GM12878 (cell line): ENCODE results near the gene SCAANT1. TPM values are rescaled to one million over a fixed set of nuclear protein-coding genes. Genes with fewer than 3 reads are reported as not detected.

ENCODE experiments used
- CREM ChIP-seq: IDR thresholded peaks from 2 replicates; pipeline ENCODE4 v1.6.1; 2014; ENCODE audit warnings: antibody characterized with exemption, low read depth
- CUX1 ChIP-seq: IDR thresholded peaks from 2 replicates; pipeline ENCODE4 v1.6.1; 2012; ENCODE audit warnings: improper control_type of control experiment, low read depth, low read length; ENCODE audit not compliant: insufficient replicate concordance
- EP300 ChIP-seq, 2 experiments: fragments of 150-350 bp in 1 of 2; IDR thresholded peaks; 2 replicates each; pipeline ENCODE4 v1.6.1; 2011 to 2012; ENCODE audit warnings: low read depth in 2 of 2, low read length in 2 of 2, borderline replicate concordance in 1 of 2, improper control_type of control experiment in 1 of 2, inconsistent platforms in 1 of 2; ENCODE audit not compliant: control insufficient read depth in 1 of 2
- EZH2 ChIP-seq: IDR thresholded peaks from 2 replicates; pipeline ENCODE4 v1.6.1; 2012; ENCODE audit warnings: low read depth, mild to moderate bottlenecking, control low read depth, inconsistent platforms, low read length, borderline replicate concordance; ENCODE audit not compliant: control insufficient read depth
- MTA3 ChIP-seq: IDR thresholded peaks from 2 replicates; pipeline ENCODE4 v1.6.1; 2012; ENCODE audit warnings: low read length, inconsistent platforms, borderline replicate concordance
- PAX5 ChIP-seq: IDR thresholded peaks from 2 replicates; pipeline ENCODE4 v1.6.1; 2011; ENCODE audit warnings: low read depth, low read length, borderline replicate concordance
- SREBF1 ChIP-seq: IDR thresholded peaks from 2 replicates; pipeline ENCODE4 v1.6.1; 2012; ENCODE audit warnings: mild to moderate bottlenecking, low read length
- ZBED1 ChIP-seq: IDR thresholded peaks from 2 replicates; pipeline ENCODE4 v1.6.1; 2016; ENCODE audit warnings: borderline replicate concordance
- ZNF687 ChIP-seq: fragments of 450-650 bp; IDR thresholded peaks from 2 replicates; pipeline ENCODE4 v1.6.1; 2017; ENCODE audit warnings: mild to moderate bottlenecking, moderate library complexity
- ZSCAN29 ChIP-seq: fragments of 450-650 bp; IDR thresholded peaks from 2 replicates; pipeline ENCODE4 v1.6.1; 2017; ENCODE audit warnings: mild to moderate bottlenecking, moderate library complexity
- polyA plus RNA-seq, 11 experiments: library from polyadenylated mRNA; depleted of rRNA in 4 of 11; unstranded in 6 of 11; stranded (reverse) in 5 of 11; fragments of >200 nt; fragmentation: Nextera tagmentation in 4 of 11; fragmentation: Illumina TruSeq in 1 of 11; extraction: Ambion mirVana in 4 of 11; extraction: Trizol in 1 of 11; gene quantifications; 1 replicate in 1 of 11; 2 replicates in 10 of 11; pipeline versions ENCODE4 v1.2.1 to v1.2.3, GENCODE V29; 2011 to 2016; ENCODE audit warnings: inconsistent platforms in 2 of 11, missing spikeins in 2 of 11, low read depth in 1 of 11
- total RNA-seq, 4 experiments: library from RNA; depleted of rRNA in 3 of 4; stranded (reverse); fragments of >200 nt in 3 of 4; fragmentation: Illumina TruSeq in 1 of 4; extraction: Trizol in 1 of 4; gene quantifications; 2 replicates each; pipeline versions ENCODE4 v1.2.1 to v1.2.3, GENCODE V29; 2013 to 2021
- TF ChIP-seq, protein P1 (sequence below): fragments of 150-350 bp; IDR thresholded peaks from 2 replicates; pipeline ENCODE4 v1.6.1; 2016; ENCODE audit warnings: low read depth, low read length
- TF ChIP-seq, protein P2 (sequence below): fragments of 450-650 bp; IDR thresholded peaks from 2 replicates; pipeline ENCODE4 v1.6.1; 2018; ENCODE audit warnings: borderline replicate concordance, mild to moderate bottlenecking; ENCODE audit not compliant: partially characterized antibody

SCAANT1 gene
- total and polyA plus RNA-seq, 10 of the 15 experiments (the other 5 are each of a cell fraction or from before 2014, with no cell fraction given): 0.60 to 1.7 (median 0.95) TPM; not detected in 6

- TF ChIP-seq, protein P1, sequence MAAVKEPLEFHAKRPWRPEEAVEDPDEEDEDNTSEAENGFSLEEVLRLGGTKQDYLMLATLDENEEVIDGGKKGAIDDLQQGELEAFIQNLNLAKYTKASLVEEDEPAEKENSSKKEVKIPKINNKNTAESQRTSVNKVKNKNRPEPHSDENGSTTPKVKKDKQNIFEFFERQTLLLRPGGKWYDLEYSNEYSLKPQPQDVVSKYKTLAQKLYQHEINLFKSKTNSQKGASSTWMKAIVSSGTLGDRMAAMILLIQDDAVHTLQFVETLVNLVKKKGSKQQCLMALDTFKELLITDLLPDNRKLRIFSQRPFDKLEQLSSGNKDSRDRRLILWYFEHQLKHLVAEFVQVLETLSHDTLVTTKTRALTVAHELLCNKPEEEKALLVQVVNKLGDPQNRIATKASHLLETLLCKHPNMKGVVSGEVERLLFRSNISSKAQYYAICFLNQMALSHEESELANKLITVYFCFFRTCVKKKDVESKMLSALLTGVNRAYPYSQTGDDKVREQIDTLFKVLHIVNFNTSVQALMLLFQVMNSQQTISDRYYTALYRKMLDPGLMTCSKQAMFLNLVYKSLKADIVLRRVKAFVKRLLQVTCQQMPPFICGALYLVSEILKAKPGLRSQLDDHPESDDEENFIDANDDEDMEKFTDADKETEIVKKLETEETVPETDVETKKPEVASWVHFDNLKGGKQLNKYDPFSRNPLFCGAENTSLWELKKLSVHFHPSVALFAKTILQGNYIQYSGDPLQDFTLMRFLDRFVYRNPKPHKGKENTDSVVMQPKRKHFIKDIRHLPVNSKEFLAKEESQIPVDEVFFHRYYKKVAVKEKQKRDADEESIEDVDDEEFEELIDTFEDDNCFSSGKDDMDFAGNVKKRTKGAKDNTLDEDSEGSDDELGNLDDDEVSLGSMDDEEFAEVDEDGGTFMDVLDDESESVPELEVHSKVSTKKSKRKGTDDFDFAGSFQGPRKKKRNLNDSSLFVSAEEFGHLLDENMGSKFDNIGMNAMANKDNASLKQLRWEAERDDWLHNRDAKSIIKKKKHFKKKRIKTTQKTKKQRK: no peak
- TF ChIP-seq ZNF687: peak; percentile 75
- 0 out of 2 replicates have a peak, but pooled peaks have one; percentile 26 for TF ChIP-seq ZSCAN29
- no peak for TF ChIP-seq CREM
- TF ChIP-seq EZH2: no peak
- no peak for TF ChIP-seq MTA3
- no peak for TF ChIP-seq EP300 (IDR thresholded peaks at IDR 0.05; ENCODE audit: borderline replicate concordance in 1 of 2, control insufficient read depth in 1 of 2, low read depth in 2 of 2, low read length in 2 of 2)
- TF ChIP-seq CUX1: no peak
- no peak for TF ChIP-seq SREBF1
- TF ChIP-seq, protein P2, sequence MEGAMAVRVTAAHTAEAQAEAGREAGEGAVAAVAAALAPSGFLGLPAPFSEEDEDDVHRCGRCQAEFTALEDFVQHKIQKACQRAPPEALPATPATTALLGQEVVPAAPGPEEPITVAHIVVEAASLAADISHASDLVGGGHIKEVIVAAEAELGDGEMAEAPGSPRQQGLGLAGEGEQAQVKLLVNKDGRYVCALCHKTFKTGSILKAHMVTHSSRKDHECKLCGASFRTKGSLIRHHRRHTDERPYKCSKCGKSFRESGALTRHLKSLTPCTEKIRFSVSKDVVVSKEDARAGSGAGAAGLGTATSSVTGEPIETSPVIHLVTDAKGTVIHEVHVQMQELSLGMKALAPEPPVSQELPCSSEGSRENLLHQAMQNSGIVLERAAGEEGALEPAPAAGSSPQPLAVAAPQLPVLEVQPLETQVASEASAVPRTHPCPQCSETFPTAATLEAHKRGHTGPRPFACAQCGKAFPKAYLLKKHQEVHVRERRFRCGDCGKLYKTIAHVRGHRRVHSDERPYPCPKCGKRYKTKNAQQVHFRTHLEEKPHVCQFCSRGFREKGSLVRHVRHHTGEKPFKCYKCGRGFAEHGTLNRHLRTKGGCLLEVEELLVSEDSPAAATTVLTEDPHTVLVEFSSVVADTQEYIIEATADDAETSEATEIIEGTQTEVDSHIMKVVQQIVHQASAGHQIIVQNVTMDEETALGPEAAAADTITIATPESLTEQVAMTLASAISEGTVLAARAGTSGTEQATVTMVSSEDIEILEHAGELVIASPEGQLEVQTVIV: no peak
- no peak for TF ChIP-seq ZBED1
- no peak for TF ChIP-seq PAX5
Observed at GRCh38 chr3:63863150-63864007, 48.8 kb downstream of the SCAANT1 start, which contains the start of the genes ATXN7 and THOC7 (continued).
